ENCODE data around the gene TNNT1.
"Not testable (repeated sequence)": the region's sequence is repeated elsewhere in the genome, so short reads cannot be mapped to it uniquely, and the experiment has no call there.

The TNNT1 gene

DNA sequence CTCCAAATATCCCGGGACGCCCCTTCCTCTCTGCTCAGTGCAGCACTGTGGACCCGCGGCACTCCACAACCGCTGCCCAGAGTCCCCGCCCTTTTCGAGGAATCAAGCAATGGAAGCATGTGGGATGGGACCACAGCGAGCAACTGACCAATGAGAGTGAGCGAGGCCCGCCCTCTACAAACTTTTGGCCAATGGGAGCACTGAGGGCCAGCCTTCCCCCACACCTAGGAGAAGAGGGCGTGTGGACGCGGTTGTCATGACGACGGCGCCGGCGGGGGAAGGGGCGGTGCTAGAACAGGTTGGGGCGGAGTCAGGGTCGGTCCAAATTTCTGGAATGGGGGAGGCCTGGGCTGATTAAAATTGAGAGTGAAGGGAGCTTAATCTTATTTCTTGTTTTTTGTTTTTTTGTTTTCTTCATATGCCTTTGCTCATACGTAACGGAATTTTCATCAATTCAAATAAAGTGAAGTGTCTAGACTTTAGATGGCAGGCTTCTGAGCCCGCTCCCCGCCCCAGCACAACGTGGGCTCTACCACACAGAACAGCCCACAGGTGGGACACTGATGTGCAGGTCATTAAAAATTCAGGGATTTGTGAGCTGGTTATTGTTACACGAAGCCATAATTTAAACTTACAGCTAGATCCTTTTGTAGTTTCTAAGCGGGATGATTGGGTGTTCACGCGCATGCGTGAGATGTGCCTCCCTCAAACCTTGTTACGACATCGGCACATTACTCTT is 17.7 kb upstream of the TNNT1 start, which contains the start of gene DNAAF3:
Gene DNAAF3, minus strand, starts transcription at position 84 of the 739 bp plus-strand sequence. CDS start 200 bp downstream, outside the sequence.
- DNase-seq = peak; percentile 21

DNA sequence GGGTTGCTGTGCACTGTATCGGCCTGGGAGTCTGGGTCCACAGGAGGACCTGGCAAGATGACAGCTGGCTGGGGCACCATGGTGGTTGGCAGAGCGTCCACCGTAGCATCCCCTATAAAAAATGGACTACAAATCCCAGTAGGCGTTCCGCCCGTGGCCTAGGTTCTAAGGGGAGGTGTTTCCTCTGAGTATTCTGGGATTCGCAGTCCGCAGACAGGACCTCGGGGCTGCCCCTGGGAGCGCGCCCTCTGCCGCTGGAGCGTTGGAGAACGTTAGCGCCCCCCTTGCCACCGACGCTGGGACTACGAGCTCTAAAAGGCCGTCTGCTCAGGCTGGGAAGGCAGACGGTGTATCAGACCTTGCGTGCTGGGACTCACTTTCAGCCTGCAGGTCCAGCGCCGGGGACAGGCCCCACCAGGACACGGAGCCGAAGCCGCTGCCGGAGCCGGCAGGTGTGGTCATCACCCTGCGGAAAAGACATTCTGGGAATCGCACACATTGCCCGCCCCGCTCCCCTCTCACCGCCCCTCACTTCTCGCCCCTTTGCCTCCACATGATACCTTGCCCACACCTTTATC is 17.0 kb upstream of the TNNT1 start:
- no peak for DNase-seq

GRCh38 chr19:55161571-55162322 is 12.7 kb upstream of the TNNT1 start:
- no peak for DNase-seq

DNA sequence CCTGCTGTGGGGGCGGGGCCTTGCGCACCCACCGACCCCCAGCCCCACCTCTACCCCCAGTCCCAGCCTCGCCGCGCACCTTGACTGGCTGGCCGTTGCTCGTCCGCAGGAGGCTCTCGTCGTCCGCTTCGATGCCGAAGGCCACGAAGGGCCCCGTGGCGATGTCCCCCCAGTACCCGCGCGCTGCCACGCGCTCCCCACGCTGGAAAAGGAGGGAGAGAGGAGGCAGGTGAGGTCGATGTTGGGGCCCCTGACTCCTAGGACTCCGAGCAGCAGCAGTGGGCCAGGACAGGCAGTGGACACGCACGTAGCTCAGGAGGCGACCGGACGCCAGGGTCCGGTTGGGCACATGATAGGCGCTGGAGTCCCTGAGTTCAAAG is 12.0 kb upstream of the TNNT1 start:
- no peak for DNase-seq

DNA sequence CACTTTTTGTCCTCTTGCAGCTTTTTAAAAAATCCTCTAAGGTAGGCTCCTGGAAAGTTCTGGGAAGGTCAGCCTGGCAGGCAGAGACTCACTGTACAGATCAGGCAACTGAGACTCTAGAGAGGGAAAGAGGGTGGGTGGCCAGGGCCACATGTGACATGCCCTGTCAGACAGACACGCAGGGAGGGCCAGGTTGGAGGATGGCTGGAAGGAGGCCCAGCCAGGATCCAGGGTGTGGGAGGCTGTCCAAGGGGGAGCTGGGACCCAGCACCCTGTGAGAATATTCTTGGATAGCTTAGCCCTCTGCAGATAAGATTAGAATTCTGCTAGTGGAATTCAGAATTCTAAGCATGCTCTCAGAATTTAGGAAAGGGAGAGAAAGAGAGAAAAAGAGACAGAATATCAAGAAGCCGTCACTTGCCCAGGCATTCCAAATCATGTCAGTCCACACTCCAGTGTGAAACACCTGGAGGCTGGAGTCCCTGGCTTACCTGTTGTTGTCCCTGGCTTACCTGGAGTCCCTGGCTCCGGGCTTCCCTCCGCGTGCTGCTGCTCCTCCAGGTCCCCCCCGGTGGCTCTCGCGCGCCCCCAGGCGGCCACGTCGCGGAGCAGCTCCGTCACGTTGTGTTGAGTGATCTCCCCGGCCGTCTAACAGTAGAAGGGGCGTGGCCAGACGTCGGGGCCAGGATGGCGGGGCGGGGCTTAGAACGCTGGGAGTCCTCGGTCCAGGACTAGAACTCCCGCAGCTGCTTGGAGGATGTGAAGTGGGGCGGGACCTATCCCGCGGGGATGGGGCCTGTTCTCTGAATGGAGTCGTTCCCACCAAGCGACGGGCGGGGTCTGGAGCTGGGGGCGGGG is 11.4 kb upstream of the TNNT1 start:
- peak; percentile 82 for DNase-seq

DNA sequence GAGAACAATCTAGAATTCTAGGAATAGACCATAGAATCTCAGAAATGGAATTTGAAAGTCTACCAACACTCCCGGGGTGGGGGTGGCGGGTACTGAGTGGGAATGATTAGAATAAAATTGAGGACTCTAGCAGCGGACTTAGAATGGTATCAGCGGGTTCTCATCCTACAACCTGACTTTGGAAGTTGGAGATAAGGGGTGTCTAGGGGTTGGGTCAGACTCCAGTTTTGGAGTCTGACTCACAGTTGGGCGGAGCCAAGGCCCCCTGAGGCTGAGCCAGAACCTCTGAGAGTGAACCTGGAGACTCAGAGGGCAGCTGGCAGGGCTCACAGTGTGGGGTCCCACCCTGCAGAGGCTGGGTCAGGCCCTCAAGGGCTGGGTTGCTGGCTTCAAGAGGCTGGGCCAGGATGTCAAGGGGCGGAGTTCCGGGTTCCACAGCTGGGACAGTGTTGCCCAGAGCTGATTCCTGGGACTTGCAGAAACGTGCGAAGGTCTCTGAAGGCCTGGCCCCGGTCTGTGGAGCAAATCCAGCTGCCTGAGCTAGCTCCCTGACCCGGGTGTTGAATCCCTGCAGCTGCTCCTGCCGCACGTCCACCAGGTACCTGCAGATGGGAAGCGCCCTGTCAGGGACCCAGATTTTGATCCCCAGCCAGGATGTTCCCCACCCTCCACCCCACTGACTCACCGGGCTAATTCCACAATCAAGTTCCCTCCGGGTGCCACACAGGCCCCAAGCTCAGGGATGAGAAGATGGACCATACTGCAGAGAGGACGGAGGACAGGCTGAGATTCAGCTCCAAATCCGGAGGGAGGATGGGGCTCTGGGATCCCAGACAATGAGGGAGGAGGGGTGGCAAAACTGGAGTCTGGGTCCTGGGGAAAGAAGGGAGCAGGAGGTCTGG is 10.1 kb upstream of the TNNT1 start:
- DNase-seq = no peak

DNA sequence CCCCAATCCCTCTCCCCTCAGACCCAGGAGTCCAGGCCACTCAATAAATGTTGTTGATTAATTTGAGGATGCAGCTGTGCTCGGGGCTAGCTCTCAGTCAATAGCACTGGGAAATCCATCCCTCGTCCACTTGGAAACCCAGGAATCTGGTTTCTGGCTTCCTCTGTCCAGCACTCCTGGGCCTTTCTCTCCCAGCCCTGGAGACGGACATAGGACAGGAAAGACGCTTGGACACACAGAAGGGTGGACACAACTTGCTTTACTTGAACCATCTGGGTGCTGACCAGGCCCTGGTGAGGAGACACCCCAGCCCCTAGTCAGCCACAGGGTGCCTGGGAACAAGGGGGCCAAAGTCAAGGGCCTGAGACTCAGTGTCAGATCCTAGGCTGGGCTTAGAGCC is 9.4 kb upstream of the TNNT1 start:
- DNase-seq = no peak

- no peak for DNase-seq
Observed at GRCh38 chr19:55157064-55157908, 8.3 kb upstream of the TNNT1 start, which contains the start of gene TNNI3. TSS of gene TNNI3 (minus strand) at chr19:55157732. CDS start at chr19:55157589, 143 bp downstream.

DNA sequence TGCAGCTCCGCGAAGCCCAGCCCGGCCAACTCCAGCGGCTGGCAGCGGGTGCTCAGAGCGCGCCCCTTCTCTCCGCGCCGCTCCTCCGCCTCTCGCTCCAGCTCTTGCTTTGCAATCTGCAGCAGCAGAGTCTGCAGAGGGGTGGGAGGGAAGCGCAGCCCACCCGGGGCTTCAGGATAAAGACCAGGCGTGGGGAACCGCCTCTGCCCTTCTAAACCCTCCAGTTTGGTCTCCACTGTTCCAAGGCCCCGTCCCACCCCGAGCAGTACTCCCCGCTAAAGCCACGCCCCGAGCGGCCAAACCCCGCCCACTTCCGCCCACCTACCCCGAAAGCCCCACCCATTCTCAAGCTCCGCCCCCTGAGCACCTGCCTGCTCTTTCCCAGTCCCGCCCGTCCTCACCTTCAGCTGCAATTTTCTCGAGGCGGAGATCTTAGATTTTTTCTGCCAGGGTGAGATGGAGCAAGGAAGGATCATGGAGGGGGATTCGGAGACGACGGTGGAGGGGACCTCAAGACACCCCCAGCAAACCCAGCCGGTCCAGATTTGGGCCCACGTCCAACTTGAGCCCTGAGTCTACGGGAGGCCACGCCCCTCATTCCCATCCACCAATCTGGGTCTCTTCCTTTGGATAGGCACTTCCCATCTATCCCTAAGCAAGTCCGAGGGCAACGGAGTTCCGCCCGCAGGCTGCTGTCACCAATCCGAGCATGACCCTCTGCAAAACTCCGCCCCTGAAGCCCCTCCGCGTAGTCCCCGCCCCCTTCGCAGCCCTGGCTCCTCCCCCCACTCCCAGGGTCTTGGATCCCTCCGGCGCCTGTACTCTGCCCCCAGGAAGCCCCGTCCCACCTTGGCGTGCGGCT is 7.4 kb upstream of the TNNT1 start:
- peak; percentile 9 for DNase-seq

GRCh38 chr19:55155784-55156183 is 6.8 kb upstream of the TNNT1 start:
- DNase-seq = not testable (repeated sequence)

GRCh38 chr19:55153652-55154264 is 4.8 kb upstream of the TNNT1 start:
- no peak for DNase-seq

GRCh38 chr19:55152017-55152416 is 3.0 kb upstream of the TNNT1 start:
- no peak for DNase-seq

DNA sequence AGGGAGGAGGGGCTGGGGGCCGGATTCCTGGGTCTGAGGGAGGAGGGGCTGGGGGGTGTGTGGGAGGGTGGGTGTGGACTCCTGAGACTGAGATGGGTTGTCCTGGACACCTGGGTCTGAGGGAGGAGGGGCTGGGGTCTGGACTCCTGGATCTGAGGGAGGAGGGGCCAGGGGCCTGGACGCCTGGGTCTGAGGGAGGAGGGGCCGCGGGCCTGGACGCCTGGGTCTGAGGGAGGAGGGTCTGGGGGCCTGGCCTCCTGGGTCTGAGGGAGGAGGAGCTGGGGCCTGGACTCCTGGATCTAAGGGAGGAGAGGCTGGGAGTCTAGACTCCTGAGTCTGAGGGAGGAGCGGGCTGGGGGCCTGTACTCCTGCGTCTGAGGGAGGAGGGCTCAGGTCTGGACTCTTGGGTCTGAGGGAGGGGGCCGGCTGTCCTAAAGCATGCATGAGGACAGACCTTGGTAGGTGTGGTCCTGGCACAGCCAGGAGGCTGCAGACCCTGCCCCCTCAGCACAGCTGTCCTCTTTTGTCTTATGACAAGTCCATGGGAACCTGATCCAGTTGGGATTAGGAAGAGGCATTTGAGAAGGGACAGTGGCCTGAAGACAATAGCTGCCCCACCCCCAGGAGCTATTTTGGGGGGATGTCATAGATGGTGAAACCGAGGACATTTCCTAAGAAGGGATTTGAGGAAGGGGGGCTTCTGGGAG is 1.3 kb downstream of the TNNT1 start:
- DNase-seq = no peak

DNA sequence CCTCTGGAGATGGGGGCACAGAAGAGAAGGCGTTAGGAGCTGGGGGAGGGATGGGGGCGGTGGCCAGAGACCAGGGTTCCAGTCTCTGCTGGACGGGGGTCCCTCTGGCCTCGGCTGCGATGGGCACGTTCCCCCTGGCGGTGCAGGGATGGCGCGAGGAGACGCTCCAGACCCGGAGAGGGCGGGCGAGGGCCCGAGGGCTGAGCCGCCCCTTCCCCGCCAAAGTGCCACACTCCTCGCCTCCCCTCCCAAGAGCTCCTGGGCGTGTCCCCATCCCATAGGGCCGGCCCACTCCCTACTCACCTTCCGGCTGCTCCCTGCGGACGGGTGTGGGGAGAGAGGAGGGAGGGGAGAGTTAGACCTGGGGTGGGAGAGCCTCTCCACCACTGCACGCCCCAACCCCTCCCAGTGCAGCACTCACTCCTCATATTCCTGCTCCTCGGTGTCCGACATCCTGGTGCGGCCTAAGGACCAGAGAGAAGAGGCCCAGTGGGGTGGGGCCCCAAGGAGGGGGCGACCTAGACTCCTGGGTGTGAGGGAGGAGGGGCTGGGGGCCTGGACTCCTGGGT is 2.2 kb downstream of the TNNT1 start:
- no peak for DNase-seq

DNA sequence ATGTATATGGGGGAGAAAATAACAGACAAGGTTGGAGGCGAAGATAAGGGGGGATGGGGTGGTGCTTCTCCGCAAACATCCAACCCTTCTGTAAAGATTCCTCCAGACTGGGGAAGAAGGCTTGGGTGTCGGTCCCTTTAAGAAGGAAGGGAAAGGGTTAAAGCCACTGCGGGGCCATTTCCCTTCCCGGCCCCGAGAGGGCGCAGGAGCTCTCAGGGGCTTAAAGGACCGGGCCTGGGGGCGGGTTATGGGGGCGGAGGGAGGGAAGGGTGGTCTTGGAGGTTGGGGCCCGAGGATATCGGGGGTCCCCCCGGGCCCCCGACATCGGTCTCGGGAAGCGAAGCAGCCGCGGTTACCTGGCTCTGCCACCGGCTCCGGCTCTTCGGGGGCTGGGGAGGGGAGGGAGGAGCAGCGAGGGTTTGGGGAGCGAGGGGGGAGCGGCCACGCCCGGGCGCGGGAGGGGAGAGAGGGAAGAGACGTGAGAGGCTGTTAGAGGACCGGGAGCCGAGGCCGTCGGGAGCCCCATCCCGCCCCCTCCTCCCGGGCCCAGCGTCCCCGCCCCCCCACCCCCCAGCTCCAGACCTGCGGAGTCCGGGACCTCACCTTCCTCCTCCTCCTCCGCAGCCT is 2.8 kb downstream of the TNNT1 start:
- DNase-seq = no peak

DNA sequence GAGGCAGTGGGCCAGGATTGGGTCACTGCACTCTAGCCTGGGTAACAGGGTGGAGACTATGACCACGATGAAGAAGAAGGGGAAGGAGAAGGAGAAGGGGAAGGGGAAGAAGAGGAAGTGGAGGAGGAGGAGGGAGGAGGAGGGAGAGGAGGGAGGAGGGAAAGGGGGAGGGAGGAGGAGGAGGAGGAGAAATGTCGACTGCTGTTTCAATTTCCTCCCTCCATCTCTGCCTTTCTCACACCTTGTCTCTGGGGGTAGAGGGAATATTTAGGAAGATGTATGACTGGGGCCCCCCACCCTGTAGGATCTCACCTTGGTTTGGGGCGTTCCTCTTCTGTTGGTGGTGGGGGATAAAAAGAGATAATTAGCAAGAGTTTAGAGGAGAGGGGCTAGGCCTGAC is 3.8 kb downstream of the TNNT1 start:
- DNase-seq = no peak

DNA sequence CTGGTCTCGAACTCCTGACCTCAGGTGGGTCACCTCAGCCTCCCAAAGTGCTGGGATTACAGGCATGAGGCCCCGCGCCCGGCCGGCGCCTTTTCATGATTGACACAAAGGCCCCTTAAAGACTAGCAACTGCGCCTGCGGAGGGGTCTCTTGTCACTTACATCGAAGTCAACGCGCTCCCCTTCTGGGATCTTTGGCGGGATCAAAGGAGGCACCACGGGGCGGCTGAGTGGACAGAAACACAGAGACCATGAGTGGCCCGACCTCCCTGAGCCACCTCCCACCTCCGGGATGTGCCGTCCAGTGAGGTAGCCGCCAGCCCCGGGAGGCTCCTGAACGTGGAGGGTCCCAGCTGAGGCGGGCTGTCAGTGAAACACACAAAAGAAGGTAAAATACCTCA is 7.3 kb downstream of the TNNT1 start:
- no peak for DNase-seq

- no peak for DNase-seq
Observed at GRCh38 chr19:55137915-55138314, 11.1 kb downstream of the TNNT1 start.

Measured in effector CD8-positive, alpha-beta T cell (primary cell).